ENCODE measurements around the gene TP63.
A peak's percentile ranks its signal among the peaks of the same experiment; 100 is the strongest.
"Not testable (repeated sequence)": the region's sequence is repeated elsewhere in the genome, so short reads cannot be mapped to it uniquely, and the experiment has no call there.

Gene TP63

GRCh38 chr3:189728915-189729314, 97.7 kb downstream of the TP63 start:
- DNase-seq, result no peak

GRCh38 chr3:189734061-189734460, 102.9 kb downstream of the TP63 start:
- DNase-seq, result no peak

GRCh38 chr3:189735913-189736312, 104.7 kb downstream of the TP63 start:
- DNase-seq, result no peak

- no peak for DNase-seq
Observed at GRCh38 chr3:189737071-189737470, 105.9 kb downstream of the TP63 start.

GRCh38 chr3:189737619-189738018, 106.4 kb downstream of the TP63 start:
- no peak for DNase-seq

GRCh38 chr3:189739378-189739777, 108.2 kb downstream of the TP63 start:
- no peak for DNase-seq

GRCh38 chr3:189740156-189740555, 109.0 kb downstream of the TP63 start:
- DNase-seq, result no peak

GRCh38 chr3:189744235-189744634, 113.0 kb downstream of the TP63 start:
- DNase-seq, result no peak

GRCh38 chr3:189745622-189746021, 114.4 kb downstream of the TP63 start:
- DNase-seq, result no peak

- no peak for DNase-seq
Observed at GRCh38 chr3:189748046-189748445, 116.9 kb downstream of the TP63 start.

GRCh38 chr3:189750972-189751371, 119.8 kb downstream of the TP63 start:
- not testable (repeated sequence) for DNase-seq

- DNase-seq, result no peak
Observed at GRCh38 chr3:189754356-189754755, 123.2 kb downstream of the TP63 start.

GRCh38 chr3:189756582-189757078, 125.4 kb downstream of the TP63 start:
- DNase-seq, result no peak

- no peak for DNase-seq
Observed at GRCh38 chr3:189758186-189758585, 127.0 kb downstream of the TP63 start.

- DNase-seq, result peak; percentile 6
Observed at GRCh38 chr3:189766416-189766815, 135.2 kb downstream of the TP63 start.

- no peak for DNase-seq
Observed at GRCh38 chr3:189771842-189772450, 140.8 kb downstream of the TP63 start.

- DNase-seq, result peak; percentile 55
Observed at GRCh38 chr3:189772584-189772983, 141.4 kb downstream of the TP63 start.

GRCh38 chr3:189773056-189773455, 141.9 kb downstream of the TP63 start:
- peak; percentile 71 for DNase-seq

GRCh38 chr3:189776149-189776824, 145.1 kb downstream of the TP63 start:
- no peak for DNase-seq

- no peak for DNase-seq
Observed at GRCh38 chr3:189778340-189778950, 147.3 kb downstream of the TP63 start.

- no peak for DNase-seq
Observed at GRCh38 chr3:189779166-189779565, 148.0 kb downstream of the TP63 start.

- no peak for DNase-seq
Observed at GRCh38 chr3:189780546-189781270, 149.5 kb downstream of the TP63 start.

- DNase-seq, result no peak
Observed at GRCh38 chr3:189781415-189781814, 150.2 kb downstream of the TP63 start.
